Activated CD4-positive, CD25-positive, alpha-beta regulatory T cell (primary cell): Measurements from ENCODE around the gene CDH8.

Experiments
- DNase-seq, 4 experiments: peaks; one replicate each; lab custom pipeline; 2025; lab: John Stamatoyannopoulos, UW

Gene CDH8

GRCh38 chr16:62036101-62036801 lies at the start of gene CDH8:
TSS of gene CDH8 (minus strand) at chr16:62036438. CDS start at chr16:62021403, 15,035 bp downstream.
- DNase-seq: no peak

GRCh38 chr16:62079236-62079635 lies 43.0 kb upstream of the CDH8 start:
- no peak for DNase-seq

- DNase-seq: no peak
Observed at GRCh38 chr16:62077998-62078397, 41.8 kb upstream of the CDH8 start.

GRCh38 chr16:62076886-62077285 lies 40.6 kb upstream of the CDH8 start:
- no peak for DNase-seq

- DNase-seq: no peak
Observed at GRCh38 chr16:62068747-62069146, 32.5 kb upstream of the CDH8 start.

GRCh38 chr16:62067981-62068380 lies 31.7 kb upstream of the CDH8 start:
- DNase-seq: no peak

GRCh38 chr16:62067182-62067581 lies 30.9 kb upstream of the CDH8 start:
- DNase-seq: no peak

GRCh38 chr16:62066747-62067146 lies 30.5 kb upstream of the CDH8 start:
- DNase-seq: no peak

GRCh38 chr16:62064173-62064572 lies 27.9 kb upstream of the CDH8 start:
- no peak for DNase-seq

- DNase-seq: no peak
Observed at GRCh38 chr16:62060089-62060488, 23.9 kb upstream of the CDH8 start.

- no peak for DNase-seq
Observed at GRCh38 chr16:62059527-62059926, 23.3 kb upstream of the CDH8 start.

GRCh38 chr16:62058412-62058811 lies 22.2 kb upstream of the CDH8 start:
- DNase-seq: no peak

GRCh38 chr16:62051942-62052341 lies 15.7 kb upstream of the CDH8 start:
- no peak for DNase-seq

GRCh38 chr16:62050793-62051192 lies 14.6 kb upstream of the CDH8 start:
- DNase-seq: no peak

GRCh38 chr16:62046801-62047200 lies 10.6 kb upstream of the CDH8 start:
- DNase-seq: no peak

GRCh38 chr16:62041401-62041800 lies 5.2 kb upstream of the CDH8 start:
- DNase-seq: no peak

- no peak for DNase-seq
Observed at GRCh38 chr16:62038646-62039045, 2.4 kb upstream of the CDH8 start.

GRCh38 chr16:62038225-62038624 lies 2.0 kb upstream of the CDH8 start:
- no peak for DNase-seq

GRCh38 chr16:62036802-62037135 lies 531 bp upstream of the CDH8 start:
- DNase-seq: no peak

- no peak for DNase-seq
Observed at GRCh38 chr16:62035115-62036092, 834 bp downstream of the CDH8 start.

GRCh38 chr16:62034231-62035114 lies 1.8 kb downstream of the CDH8 start:
- no peak for DNase-seq

- no peak for DNase-seq
Observed at GRCh38 chr16:62033065-62033464, 3.2 kb downstream of the CDH8 start.
